GM18511 (cell line): ENCODE results near the gene DUOX1.

Source experiments
- ATAC-seq: cut with Tn5 transposase; IDR thresholded peaks from one replicate; pipeline ENCODE4 v1.9.1; 2021; ENCODE audit warnings: mild to moderate bottlenecking, moderate library complexity; ENCODE audit not compliant: unreplicated experiment

DUOX1 gene

DNA sequence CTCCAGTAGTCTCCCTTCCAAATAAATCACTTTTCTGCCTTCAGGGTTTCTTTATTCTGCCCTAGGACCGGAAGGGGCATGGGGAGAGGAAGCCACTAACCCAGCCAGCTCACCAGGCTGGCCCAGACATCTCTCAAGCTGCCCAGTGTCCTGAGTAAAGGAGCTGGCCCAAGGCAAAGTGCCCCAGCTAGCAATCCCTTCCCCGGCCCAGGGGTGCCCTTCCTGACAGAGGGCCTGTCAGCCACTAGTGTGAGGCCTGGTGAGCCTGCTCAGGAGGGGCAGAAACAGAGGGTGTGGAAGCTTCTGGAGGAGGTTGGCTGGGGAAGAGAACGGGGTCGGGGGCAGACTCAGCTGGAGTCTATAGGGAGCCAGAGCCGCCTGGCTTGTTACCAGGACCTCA, 35.7 kb downstream of the DUOX1 start:
- no peak for ATAC-seq

DNA sequence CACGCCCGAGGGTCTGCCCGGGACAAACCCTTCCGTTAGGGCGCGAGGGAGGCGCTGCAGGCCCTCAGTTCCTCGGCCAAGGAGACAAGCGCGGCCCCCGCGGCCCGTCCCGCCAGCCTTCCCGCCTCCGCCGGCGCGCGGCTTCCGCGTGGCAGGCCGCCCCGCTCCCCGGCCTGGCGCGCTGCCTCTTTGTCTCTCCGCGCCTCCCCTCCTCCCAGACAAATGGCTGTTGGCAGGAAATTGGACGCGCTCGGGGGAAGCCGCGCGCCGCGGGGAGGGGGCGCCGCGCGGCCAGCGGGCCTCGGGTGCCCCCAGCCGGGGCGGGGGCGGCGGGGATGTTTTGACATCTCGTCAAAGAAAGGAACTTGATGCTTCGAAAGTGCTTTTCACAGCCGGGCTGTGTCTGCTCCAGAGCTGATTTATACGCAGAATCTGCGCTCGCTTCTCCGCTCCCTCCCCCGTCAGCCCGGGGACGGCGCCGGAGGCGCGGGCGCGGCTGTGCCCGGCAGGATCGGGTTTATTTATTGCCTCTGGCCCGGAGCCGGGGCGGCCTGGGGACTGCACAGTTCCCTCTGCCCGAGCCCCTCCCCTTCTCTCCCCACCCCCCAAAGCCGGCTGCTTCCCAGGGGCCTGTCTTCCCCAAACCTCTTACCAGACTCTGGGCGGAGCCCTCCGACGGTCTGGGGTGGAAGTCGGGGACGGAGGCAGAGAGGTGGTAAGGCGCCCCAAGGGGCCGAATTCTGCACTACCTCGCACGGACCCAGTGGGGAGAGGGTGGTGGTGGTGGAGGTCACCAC, 37.2 kb downstream of the DUOX1 start:
- peak; percentile 94 for ATAC-seq

DNA sequence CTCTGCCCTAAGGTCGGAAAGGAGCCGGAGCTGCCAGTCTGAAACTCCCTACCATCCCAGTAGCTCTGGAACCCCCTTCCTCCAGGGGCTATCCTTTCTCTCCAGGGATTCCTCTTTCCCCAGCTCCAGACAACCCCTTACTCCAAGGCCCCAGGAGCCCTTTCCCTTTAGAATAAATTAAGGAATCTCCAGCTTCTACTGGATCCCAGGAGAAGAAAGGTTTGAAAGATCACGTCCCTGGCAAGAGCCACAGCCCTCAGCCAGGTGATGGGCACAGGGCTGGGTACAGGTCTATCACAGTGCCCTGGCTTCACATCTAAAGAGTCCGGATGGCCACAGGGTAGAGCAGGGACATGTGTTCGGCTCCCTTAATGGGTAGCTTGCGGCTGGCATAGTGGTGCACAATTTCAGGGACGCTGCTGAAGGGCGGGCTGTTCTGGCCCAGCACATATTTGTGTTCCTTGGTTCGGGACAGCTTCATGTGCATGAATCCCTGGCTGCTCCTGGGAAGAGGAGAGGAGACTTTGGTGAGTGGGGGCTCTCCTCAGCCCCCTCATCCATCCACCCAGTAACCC, 37.9 kb downstream of the DUOX1 start:
- ATAC-seq = no peak

DNA sequence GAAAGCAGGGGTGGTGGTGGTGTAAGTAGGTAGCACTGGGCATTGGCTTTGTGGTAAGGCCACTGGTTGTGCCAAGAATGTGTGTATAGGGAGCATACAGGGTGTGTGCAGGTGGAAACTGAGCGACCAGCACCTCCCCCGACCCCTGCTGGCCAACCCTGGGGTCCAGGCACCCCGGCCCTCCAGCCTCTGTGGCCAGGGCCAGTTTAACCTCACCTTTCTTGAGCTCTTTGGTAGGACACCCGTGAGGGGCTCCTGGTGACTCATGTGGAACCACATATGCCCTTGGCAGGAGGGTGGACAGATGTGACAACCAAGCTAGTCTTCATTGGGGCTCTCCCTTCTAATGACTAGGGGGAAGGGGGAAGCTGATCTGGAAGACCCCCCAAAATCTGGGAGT, 38.5 kb downstream of the DUOX1 start:
- no peak for ATAC-seq

DNA sequence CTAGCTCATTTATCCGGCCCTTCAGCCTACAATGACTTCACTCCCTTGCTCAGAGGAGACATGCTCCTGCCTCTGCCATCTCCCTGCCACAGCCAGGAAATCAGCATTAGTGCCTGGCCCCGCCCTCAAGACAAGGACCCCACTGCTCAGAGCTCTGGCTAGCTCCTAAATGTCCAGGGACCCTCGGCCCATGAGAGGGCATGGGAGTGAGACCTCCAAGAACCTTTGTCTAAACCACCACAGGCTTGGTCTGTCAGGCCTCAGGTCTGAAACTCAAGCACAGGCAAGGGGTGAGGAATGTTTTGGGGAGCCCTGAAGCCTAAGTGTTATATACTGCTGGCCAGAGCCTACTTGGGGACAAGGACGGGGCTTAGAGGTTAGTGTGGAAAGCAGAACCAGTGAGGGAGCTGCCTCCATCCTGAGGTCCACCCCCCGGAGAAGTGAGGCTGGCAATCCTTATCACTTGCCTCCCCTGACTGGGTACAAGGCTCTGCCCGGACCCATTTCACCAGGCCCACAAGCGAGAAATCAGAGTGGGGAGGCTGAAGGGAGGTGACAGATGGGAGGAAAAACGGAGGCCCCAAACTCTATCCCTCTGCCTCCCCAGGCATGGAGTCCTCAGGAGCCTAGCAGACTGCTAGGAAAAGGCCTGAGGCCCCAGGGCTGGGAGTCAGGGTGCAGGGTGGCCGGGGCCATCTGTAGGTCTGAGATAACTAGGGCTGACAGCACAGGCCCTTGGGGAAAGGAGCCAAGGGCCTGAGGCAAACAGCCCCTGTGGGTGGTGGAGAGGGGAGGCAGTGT, 39.2 kb downstream of the DUOX1 start:
- ATAC-seq = no peak

DNA sequence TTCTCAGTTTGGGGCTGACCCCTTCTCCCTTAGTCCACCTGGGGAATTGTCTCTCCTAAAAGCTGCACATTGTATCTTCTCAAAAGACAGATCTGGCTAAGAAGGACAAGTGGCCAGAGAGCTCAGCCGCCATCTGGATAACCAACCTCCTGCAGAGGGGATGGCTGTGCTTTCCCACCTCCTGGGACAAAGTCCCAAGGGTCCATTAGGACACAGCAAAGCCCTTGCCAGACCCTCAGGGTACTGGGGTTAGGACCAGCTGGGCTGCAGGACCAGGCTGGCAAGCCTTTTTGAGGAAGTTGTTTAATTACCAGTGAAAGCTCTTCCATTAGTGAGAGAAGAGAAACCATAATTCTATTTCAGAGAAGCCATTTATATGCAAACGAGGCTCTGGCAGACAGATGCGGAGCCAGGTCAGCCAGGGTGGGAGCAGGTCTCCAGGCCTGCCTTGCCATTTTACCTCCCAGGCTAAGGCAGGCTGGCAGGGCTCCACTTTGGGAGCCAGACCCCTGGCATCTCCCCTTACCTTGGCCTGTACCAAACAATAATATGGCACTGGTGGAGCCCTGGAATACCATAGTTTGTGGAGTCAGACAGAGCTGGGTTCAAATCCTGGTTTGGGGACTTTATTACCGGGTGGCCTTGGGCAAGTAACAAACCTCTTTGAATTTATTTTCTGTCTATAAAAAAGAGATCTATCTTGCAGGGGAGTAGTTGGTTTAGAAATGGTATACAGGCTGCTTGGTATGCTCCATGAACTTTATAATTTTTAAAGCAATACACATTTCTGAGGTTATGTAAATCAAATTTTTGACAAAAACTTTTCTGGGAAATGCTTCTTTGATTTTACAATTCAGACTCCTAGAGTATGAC, 40.0 kb downstream of the DUOX1 start:
- ATAC-seq = no peak

DNA sequence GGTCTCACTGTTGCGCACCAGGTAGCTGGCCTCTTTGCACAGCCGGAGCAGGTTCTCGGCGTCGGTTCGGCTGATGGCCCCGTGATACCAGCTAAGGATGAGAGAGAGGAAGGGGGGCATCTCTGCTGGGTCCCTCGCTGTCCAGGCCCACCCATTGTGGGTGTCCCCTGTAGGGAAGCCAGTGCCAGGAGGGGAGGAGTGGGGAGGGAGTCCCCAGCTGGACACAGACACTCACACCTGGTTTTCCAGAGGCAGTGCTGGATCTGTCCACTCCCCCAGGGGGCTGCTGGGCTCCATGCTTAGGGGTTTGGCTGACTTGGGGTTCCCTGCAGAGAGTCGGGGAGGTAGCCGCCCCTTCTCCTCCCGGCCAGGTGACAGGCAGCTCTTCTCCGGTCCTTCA, 42.1 kb downstream of the DUOX1 start:
- ATAC-seq = no peak

DNA sequence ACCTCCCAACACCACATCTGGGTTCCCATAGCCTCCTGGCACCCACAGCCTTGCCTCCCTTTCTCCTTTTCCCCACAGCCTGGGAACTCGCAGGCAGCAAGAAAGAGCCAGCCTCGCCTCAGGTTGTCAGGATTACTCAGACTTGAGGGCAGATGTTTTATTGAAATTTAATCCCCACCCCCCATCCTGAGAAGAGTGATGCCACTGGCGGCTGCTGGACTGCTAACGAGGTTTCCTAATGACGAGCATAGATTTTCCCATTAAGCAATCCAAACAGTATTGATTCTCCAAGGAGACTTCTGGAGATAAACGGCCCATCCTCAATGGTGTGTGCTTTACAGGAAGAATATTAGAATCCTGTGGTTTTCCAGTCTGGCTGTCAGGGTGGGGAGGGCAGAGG, 44.3 kb downstream of the DUOX1 start:
- no peak for ATAC-seq

DNA sequence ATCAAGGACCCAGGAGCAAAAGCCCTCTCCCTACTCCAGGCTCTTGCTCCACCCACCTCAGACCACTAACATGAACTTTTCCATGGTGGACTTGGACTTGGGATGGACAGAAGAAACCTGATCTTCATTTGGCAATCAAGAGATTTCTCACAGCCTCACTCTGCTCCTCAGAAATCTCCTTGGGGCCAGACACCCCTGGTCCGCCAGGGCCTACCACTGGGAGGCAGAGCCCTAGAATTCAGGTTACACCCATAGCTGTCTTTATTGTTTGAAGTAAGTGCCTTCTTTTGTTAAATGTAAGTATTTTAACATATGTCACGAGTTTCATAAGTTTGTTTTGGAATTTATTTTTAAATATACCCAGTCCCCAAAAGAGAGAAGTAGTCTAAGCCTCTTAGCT, 44.8 kb downstream of the DUOX1 start:
- ATAC-seq = no peak

DNA sequence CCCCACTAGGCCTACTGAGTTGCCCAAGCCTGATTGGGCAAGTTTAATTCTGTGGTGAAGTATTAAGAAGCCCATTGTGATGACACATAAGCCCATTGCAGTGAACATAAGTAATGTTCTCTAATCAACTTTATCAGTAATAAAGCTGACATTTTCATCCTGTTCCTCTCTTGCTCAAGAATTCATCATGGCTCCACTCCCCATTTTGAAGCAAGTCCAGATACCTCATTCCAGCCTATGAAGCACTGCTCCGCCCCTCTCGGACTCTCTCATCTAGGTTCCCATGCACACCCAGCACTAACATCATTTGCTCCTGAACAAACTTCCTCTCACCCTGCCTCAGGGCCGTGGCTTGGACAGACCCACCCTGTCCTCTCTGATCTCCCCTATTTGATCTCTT, 47.5 kb downstream of the DUOX1 start:
- no peak for ATAC-seq

DNA sequence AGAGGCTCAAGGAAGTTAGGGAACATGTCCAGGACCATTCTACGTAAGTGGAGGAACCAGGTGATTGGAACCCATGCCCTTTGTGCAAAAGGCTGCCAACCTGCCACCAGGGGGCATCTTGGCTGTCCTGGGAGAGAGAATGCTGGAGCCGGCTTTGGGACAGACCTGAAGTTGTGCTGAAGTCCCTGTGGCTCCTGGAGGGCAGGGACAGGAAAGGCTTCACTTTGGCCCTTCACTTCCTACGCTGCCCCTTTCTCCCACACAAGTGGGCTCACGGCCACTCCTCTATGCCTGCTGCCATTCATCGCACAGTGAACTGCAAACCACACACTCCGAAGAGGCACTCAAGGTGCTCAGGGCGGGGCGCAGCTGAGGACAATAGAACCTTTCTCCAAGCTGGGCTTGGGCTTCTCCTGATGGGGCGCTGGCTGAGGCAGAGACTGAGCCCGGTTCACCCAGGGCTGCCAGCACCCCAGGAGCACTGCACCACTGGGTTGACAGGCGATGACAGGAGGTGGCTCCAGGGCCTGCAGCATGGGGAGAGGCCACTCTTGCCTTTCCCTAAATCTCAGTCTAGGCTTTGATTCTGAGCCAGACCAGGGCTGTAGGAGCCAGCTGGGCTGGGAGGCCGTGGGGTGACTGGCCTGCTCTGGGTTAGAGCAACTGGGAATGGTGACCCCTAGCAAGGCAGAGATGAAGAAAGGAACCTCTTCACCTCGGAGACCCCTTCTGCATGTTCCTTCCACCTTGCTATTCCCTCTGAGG, 49.6 kb downstream of the DUOX1 start:
- no peak for ATAC-seq

DNA sequence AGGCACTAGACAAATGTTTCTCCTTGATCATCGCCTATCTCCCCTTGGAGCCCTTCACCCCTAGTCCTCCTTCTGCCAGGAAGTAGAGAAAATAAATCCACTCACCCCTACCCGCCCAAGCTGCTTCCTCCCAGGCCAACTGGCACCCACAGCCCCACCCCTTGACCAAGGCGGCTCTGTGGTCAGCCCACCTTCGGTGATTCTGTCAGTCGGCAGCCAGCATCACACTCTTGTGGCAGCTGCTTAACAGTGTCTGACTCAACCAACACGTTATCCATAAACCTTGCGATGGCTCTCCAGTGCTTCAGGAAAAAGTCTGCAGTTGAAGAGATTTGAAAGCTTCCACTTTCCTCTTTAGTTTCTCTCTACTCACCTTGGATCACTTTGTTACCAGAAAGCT, 50.4 kb downstream of the DUOX1 start:
- ATAC-seq = no peak

DNA sequence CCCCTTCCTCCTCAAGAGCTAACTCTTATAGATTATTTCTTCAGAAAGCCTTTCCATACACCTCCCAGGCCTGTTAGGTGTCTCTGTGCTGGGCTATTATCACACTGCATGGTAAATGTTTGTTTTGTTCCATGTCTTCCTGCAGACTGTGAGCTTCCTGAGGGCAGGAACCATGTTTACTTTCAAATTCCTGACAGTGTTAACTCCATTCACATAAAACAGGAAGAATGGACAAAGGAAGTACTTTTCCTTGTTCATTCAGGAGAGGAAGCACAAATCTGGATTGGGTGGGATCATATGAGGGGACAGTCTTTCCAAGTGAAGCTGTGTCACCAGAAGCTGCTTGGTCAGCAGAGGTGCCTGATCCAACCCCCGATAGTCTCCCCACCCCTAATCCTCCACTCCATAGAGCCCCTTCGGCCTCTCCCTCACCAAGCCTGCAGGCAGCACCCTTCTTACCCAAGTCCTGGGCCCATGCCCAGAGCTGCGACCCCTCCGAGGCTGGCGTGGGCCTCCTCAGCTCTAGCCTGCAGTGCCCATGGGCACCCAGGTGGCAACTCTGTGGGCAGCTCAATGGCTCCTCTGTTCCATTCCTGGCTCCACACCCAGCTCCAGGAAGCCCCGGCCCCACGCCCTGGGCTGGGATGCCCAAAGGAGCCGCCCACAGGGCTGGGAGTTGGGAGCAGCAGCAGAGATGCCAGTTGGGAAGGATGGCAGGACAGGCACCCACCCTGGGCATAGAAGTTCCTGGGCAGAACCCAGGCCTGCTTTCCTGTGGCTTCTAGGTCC, 51.0 kb downstream of the DUOX1 start:
- ATAC-seq = no peak

DNA sequence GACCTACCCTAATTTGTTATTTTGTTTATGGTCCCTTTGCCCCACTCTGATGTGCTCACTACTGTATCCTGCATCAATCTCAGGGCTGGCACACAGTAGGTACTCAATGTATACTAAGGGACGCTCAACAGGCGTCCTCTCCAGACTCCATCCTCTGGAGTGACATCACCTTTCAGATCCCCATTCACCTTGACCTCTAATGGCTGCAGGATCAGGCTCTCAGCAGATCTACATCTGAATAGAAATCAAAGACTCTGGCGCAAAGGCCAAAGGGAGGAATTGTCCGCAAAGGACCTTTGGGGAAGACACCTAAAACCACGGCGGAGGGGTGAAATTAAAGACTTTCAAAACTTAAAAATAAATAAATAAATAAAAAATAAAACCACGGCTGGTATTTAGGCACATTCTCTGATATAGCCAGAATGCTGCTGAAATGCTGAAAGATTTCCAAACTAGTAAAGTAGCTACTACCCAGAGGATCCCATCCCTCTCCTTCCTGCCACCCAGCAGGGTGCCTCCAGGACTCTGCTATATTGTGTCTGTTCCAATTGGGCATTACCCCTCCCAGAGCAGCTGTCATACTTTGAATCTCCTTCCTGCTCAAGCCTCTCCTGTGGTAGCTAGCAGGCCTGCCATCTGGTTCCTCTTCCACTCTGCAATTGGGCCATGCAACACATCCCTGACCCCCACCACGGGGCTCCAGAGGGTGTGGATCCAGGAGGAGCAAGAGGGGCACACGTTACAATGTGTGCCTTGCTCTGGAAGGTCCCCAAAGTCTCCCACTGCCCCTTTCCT, 51.9 kb downstream of the DUOX1 start:
- no peak for ATAC-seq

DNA sequence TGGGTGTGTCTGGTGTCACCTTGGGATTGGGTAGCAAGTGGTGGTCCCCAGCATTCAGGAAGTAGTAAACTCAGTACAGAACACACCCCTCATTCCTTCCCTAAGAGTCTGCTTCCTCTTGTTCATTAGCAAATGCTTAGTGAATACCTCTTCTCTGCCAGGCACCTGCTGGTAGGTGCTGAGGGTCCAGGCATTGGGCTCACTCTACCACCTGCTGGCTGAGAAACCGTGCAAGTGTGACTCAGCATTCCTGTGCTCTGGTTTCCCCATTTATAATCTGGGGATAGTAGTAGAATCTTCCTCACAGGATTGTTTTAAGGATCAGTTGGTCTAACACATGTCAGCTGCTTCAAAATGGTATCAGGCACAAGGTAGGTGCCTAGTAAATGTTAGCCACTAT, 53.2 kb downstream of the DUOX1 start:
- no peak for ATAC-seq

DNA sequence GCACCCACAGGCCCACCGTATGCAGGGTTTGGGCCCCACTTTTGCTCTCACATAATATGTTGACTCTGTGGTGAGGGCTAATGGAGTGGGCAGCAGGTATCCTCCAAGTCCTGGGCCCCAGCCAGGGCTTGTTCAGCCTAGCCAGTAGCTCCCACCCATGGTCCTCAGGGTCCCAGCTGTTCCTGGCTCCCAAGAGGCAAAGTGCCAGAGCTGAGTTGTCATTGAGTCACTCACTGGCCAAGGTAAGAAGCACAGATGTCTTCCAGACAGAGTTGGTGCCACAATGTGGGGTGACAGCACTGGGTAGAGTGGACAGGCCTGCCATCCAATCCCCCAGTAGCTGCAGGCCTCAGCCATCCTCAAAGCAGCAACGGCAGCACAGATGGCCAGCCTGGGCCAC, 53.7 kb downstream of the DUOX1 start:
- ATAC-seq = no peak

DNA sequence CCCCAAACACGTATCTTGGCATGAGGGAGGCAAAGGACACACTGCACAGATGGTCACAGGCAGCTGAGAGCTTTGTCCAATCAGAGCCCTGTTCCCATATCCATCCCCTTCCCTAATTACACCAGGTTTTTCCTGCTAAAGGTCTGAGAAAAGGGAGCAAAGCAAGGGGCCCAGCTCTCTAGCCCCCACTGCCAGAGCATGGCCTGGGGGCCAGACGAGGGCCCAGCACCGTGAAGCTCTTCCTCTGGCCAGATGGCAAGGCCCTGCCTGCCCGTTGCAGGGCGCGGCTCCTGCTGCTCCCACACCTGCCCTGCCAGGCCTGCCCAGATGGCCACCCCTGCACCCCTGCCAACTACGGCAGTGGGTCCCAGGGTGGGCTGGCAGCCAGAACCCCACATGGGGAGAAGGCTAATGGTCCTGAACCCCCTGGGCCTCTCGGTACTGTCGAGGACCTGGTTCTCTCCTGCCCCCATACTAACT, 54.8 kb downstream of the DUOX1 start:
- ATAC-seq = no peak

DNA sequence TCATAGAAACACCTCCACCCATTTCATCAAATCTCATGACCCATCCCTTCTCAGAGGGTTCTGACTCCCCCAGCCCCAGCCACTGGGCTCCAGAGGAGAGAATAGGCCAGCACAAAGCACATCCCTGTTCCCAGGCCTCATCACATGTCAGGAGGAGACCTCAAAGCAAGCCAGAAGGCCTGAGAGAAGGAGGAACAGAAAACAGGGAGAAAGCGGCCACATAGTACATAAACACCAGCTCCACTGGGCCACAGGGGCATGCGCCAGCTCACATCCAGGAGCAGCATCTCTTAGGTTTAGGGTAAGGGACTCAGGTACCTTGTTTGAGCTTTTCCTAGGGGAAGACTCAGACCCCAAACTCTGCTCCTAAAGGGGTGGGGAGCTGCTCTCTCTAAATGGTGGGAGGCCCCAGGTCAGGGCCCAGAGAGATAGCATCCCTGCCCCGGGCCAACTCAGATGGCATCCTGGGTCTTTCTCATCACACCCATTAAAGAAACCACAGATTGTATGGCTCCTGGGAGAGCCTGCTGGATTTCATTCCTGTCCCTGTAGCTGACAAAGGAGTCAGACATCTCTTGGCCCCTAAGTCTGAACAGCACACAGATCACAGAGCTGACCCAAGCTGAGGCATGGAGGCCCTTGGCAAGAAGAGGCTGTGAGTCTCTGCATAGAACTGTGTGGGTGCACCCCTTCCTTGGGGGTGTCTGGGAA, 55.4 kb downstream of the DUOX1 start:
- ATAC-seq = no peak
